Renal cortical epithelial cell (primary cell): ENCODE data around the gene FOXF2. TPM values are rescaled to one million over a fixed set of nuclear protein-coding genes. Genes with fewer than 3 reads are reported as not detected.

Source experiments
- total RNA-seq: library from RNA; depleted of rRNA; stranded (reverse); fragments of >200 nt; gene quantifications from 2 replicates; pipeline ENCODE4 v1.2.3, GENCODE V29; 2014

FOXF2 gene
- total RNA-seq, 1 donor from 2014 or later = 0.05 TPM

Other genes with a start within 250 kb of the FOXF2 start
- 0.52 and 0.65 TPM in 2 replicates for gene FOXQ1, start 77.5 kb upstream of the FOXF2 start, total RNA-seq
- 9.9 and 17.9 TPM in 2 replicates for gene FOXC1, start 220.3 kb downstream of the FOXF2 start, total RNA-seq